Right lobe of liver (tissue), 6 donors: ENCODE measurements around the gene NPTX1. TPM values are rescaled to one million over a fixed set of nuclear protein-coding genes. Genes with fewer than 3 reads are reported as not detected.

Source experiments
- ATAC-seq, 4 donors: fragments of 200-7000 bp; cut with Tn5 transposase; one replicate each; pipeline ENCODE4 v1.9.1; 2020; ENCODE audit warnings: mild to moderate bottlenecking in 4 of 4, moderate library complexity in 4 of 4
- DNase-seq, 3 donors: peaks; one replicate each; pipeline ENCODE4 v3.0.0-alpha.2; 2020
- H3K27ac ChIP-seq, 3 donors: fragments of 200-600 bp; one replicate each; pipeline ENCODE4 v1.8.0; 2022
- H3K27me3 ChIP-seq, 2 donors: fragments of 200-600 bp; one replicate each; pipeline ENCODE4 v1.8.0; 2022
- H3K36me3 ChIP-seq, 4 donors: fragments of 200-600 bp; sonication (generic) in 1 of 4; one replicate each; pipeline versions ENCODE4 v1.5.1 to v1.8.0; 2017 to 2022; ENCODE audit warnings: control low read depth in 1 of 4
- H3K4me1 ChIP-seq, 4 donors: fragments of 200-600 bp; sonication (generic) in 1 of 4; one replicate each; pipeline versions ENCODE4 v1.5.1 to v1.8.0; 2017 to 2022; ENCODE audit warnings: control low read depth in 1 of 4
- H3K4me3 ChIP-seq, 3 donors: fragments of 200-600 bp; one replicate each; pipeline ENCODE4 v1.8.0; 2022
- H3K9me3 ChIP-seq, 4 donors: fragments of 200-600 bp; sonication (generic) in 1 of 4; one replicate each; pipeline versions ENCODE4 v1.5.1 to v1.8.0; 2017 to 2022; ENCODE audit warnings: control low read depth in 1 of 4
- POLR2A ChIP-seq: fragments of 450-650 bp; IDR thresholded peaks from one replicate; pipeline ENCODE4 v1.6.1; 2017; ENCODE audit warnings: antibody characterized with exemption, mild to moderate bottlenecking
- WGBS: methylation state at CpG from one replicate; pipeline ENCODE4 v1.1.6; 2018; ENCODE audit warnings: low coverage, low lambda C conversion rate; ENCODE audit not compliant: insufficient coverage; ENCODE audit errors: missing lambda C conversion rate; 5-methylcytosine and 5-hydroxymethylcytosine counted together
- intact Hi-C, 2 donors: fragments of 100-400 bp; cut with DNase I; formaldehyde crosslinking; loops; one replicate each; pipeline versions ENCODE4 v1.11.2 to v1.14.1; 2022
- total RNA-seq, 6 experiments: library from RNA; depleted of rRNA in 2 of 6; stranded (reverse); fragments of >200 nt in 2 of 6; fragmentation: NEBNext Ultra II Directional in 3 of 6; extraction: Animal tissue kit (Norgen Biotek cat#: 25700) in 3 of 6; gene quantifications; one replicate each; pipeline versions ENCODE4 v1.1.0 to v1.2.4, GENCODE V29; 2016 to 2023
- TF ChIP-seq, protein P1 (sequence below), 4 donors: fragments of 200-600 bp in 3 of 4; fragments of 450-650 bp in 1 of 4; IDR thresholded peaks; one replicate each; pipeline versions ENCODE4 v1.5.1 to v1.8.0; 2016 to 2022; ENCODE audit warnings: antibody characterized with exemption in 4 of 4, mild to moderate bottlenecking in 2 of 4
- donor health status: DM: no; HTN: yes; CAD: no.
- donor health status: DM: no; HTN: no; CAD: no.
- donor health status: DM: no; HTN: no; CAD: no.
- donor health status: DM: no; HTN: yes; CAD: no.
- donor health status: DM: no; HTN: yes; CAD: no.

Gene NPTX1
- total RNA-seq, 6 experiments from 2014 or later, result 0.06 TPM; not detected in 5

DNA sequence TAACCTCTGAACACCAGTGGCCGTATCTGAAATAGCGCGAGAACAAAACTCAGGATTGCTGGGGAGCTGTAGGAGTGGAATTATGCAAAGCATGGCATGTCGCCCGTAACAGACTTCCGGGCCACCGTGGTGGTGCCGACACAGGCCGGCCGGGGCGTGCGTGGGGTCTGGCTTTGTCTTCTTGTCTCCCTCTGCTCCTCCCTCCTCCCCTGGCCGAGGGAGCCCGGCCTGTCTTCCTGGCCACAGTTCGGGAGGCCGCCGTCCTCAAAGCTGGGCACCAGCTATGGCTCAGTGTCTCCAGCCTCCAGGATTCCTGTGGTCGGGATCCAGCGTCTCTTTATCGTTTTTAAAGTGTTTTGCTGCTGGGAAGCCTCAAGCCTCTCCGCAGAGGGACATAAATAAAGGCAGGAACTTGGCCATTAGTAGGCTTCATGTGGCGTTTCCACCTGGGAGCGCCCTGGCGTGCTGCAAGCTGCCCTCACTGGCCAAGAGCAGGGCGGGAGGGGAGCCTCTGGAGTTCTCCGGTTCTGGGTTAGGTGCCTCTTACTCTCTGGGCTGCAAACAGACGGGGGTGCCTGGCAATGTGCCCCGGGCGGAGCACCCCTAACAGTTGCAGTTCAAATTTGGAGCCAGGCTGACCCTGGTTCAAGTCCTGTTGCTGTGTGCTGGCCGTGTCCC, 22.0 kb upstream of the NPTX1 start:
- H3K36me3 ChIP-seq, result no peaks in the 10 kb centered on the region
- intact Hi-C loops, result no loop called here
- H3K4me1 ChIP-seq, result no peaks in the 10 kb centered on the region
- TF ChIP-seq, protein P1, sequence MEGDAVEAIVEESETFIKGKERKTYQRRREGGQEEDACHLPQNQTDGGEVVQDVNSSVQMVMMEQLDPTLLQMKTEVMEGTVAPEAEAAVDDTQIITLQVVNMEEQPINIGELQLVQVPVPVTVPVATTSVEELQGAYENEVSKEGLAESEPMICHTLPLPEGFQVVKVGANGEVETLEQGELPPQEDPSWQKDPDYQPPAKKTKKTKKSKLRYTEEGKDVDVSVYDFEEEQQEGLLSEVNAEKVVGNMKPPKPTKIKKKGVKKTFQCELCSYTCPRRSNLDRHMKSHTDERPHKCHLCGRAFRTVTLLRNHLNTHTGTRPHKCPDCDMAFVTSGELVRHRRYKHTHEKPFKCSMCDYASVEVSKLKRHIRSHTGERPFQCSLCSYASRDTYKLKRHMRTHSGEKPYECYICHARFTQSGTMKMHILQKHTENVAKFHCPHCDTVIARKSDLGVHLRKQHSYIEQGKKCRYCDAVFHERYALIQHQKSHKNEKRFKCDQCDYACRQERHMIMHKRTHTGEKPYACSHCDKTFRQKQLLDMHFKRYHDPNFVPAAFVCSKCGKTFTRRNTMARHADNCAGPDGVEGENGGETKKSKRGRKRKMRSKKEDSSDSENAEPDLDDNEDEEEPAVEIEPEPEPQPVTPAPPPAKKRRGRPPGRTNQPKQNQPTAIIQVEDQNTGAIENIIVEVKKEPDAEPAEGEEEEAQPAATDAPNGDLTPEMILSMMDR (IDR thresholded peaks at IDR 0.05), result no peak
- no peak for TF ChIP-seq POLR2A
- no peaks in the 10 kb centered on the region for H3K27me3 ChIP-seq
- H3K4me3 ChIP-seq, result no peak overlapping the region
- H3K27ac ChIP-seq, result no peak overlapping the region
- ATAC-seq, result peak in 1 of 4 donors; percentile 5
- 51% methylated on average over 7 of the region's 30 CpGs for WGBS
- DNase-seq, result no peak
- H3K9me3 ChIP-seq, result no peaks in the 10 kb centered on the region

DNA sequence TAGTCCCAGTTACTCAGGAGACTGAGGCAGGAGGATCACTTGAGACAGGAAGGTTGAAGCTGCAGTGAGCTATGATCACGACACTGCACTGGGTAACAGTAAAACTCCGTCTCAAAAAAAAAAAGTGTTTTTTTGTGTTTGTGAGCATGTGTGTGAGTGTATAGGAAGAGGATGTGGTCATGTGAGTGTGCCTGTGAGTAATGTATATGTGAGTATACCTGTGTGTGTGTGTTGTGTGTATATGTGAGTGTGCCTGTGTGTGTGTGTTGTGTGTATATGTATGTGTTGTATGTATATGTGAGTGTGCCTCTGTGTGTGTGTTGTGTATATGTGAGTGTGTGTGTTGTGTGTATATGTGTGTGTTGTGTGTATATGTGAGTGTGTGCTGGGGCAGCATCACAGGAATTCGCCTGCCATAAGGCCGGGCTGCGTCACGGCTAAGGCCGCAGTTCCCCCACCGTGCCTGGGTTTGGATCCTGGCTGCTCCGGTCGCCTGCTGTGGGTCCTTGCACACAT, 21.4 kb upstream of the NPTX1 start:
- Histone ChIP-seq H3K4me1 (no peaks in the 10 kb centered on the region), H3K36me3 (no peaks in the 10 kb centered on the region), H3K27ac (no peak overlapping the region), H3K27me3 (no peaks in the 10 kb centered on the region), H3K4me3 (no peak overlapping the region), H3K9me3 (no peaks in the 10 kb centered on the region)
- ATAC-seq (no peak), DNase-seq (no peak)
- intact Hi-C loops, result no loop called here
- 34% methylated on average over 2 of the region's 10 CpGs for WGBS
- TF ChIP-seq, protein P1 (IDR thresholded peaks at IDR 0.05), result no peak
- TF ChIP-seq POLR2A, result no peak

DNA sequence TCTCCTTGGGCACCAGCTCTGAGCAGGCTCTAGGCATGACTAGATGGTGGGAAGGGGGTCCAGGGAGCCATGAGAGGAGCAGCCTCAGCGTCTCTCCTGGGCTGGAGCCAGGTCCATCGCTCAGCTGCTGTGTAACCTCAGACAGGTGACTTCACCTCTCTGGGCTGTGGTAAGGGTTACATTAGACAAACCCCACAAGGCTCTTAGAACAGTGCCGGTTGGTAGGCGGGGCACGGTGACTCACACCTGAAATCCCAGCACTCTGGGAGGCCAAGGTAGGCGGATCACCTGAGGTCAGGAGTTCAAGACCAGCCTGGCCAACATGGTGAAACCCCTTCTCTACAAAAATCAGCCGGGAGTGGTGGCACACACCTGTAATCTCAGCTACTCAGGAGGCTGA, 18.1 kb upstream of the NPTX1 start:
- Histone ChIP-seq H3K4me1 (no peaks in the 10 kb centered on the region), H3K27ac (no peak overlapping the region), H3K9me3 (no peaks in the 10 kb centered on the region), H3K36me3 (no peaks in the 10 kb centered on the region), H3K4me3 (no peak overlapping the region), H3K27me3 (no peaks in the 10 kb centered on the region)
- TF ChIP-seq, protein P1 (IDR thresholded peaks at IDR 0.05), result no peak
- TF ChIP-seq POLR2A, result no peak
- ATAC-seq (no peak), DNase-seq (no peak)
- WGBS, result 60% methylated on average over 1 of the region's 7 CpGs
- intact Hi-C loops, result no loop called here

DNA sequence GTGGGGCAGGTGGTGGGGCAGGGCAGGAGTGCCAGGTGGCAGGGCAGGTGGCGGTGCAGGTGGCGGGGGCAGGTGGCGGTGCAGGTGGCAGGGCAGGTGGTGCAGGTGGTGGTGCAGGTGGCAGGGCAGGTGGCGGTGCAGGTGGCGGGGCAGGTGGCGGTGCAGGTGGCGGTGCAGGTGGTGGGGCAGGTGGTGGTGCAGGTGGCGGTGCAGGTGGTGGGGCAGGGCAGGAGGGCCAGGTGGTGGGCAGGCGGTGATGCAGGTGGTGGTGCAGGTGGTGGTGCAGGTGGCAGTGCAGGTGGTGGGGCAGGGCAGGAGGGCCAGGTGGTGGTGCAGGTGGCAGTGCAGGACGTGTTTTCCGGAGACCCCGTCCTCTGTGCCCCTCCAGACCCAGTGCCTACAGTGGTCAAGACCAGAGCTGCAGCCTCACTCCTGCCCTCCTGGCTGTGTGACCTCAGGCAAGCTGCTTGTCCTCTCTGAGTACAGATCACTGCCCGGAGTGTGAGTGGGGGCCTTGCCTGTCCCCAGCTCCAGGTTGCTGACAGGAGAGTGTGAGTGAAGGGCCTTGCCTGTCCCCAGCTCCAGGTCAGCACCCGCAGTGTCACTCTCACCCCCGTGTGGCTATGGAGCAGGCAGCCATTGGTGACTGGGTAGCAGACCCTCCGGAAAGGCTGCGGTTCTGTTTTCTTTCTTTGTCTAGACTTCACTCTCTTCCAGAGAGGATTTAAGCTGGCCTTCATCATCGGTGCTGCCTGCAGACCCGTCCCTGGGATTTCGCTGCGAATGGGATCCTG, 16.1 kb upstream of the NPTX1 start:
- Histone ChIP-seq H3K9me3 (no peaks in the 10 kb centered on the region), H3K36me3 (no peaks in the 10 kb centered on the region), H3K4me3 (no peak overlapping the region), H3K27me3 (no peaks in the 10 kb centered on the region), H3K27ac (no peak overlapping the region), H3K4me1 (no peaks in the 10 kb centered on the region)
- TF ChIP-seq, protein P1 (IDR thresholded peaks at IDR 0.05), result no peak
- TF ChIP-seq POLR2A, result no peak
- DNase-seq, result no peak
- no peak for ATAC-seq
- intact Hi-C loops, result no loop called here
- WGBS, result 70% methylated on average over 13 of the region's 21 CpGs
